KMS-11 (cell line): ENCODE data around the gene FAH.

Experiments
- H2AFZ ChIP-seq: fragments of 200-600 bp; sonication (generic); 2 replicates; pipeline ENCODE4 v1.6.1; 2016; ENCODE audit warnings: antibody characterized with exemption, mixed run types, low read depth
- H3K27ac ChIP-seq: fragments of 200-600 bp; sonication (generic); 2 replicates; pipeline ENCODE4 v1.6.1; 2016; ENCODE audit warnings: mild to moderate bottlenecking, mixed run types
- H3K27me3 ChIP-seq: fragments of 200-600 bp; sonication (generic); 2 replicates; pipeline ENCODE4 v1.6.1; 2017; ENCODE audit warnings: mild to moderate bottlenecking, low read depth, mixed run types, moderate library complexity; ENCODE audit not compliant: insufficient read depth
- H3K36me3 ChIP-seq: fragments of 200-600 bp; sonication (generic); 2 replicates; pipeline ENCODE4 v1.6.1; 2017; ENCODE audit warnings: mild to moderate bottlenecking, mixed run types; ENCODE audit not compliant: insufficient read depth
- H3K4me1 ChIP-seq: fragments of 200-600 bp; sonication (generic); 2 replicates; pipeline ENCODE4 v1.6.1; 2016; ENCODE audit warnings: mild to moderate bottlenecking, low read depth, mixed run types; ENCODE audit not compliant: poor library complexity, severe bottlenecking
- H3K4me2 ChIP-seq: fragments of 200-600 bp; sonication (generic); 2 replicates; pipeline ENCODE4 v1.7.0; 2016; ENCODE audit warnings: mild to moderate bottlenecking, mixed run types
- H3K4me3 ChIP-seq: fragments of 200-600 bp; sonication (generic); IDR thresholded peaks from 2 replicates; pipeline ENCODE4 v1.6.1; 2017; ENCODE audit warnings: low read depth, low read length, mixed read lengths; ENCODE audit not compliant: insufficient read depth
- H3K79me2 ChIP-seq: fragments of 200-600 bp; sonication (generic); 2 replicates; pipeline ENCODE4 v1.6.1; 2016; ENCODE audit warnings: low read depth, mixed run types; ENCODE audit not compliant: insufficient read depth
- H3K9ac ChIP-seq: fragments of 200-600 bp; sonication (generic); 2 replicates; pipeline ENCODE4 v1.6.1; 2016; ENCODE audit warnings: mild to moderate bottlenecking, mixed run types
- H4K20me1 ChIP-seq: fragments of 200-600 bp; sonication (generic); 2 replicates; pipeline ENCODE4 v1.6.1; 2016; ENCODE audit warnings: mild to moderate bottlenecking, mixed run types; ENCODE audit not compliant: insufficient read depth
- CTCF ChIP-seq: fragments of 200-600 bp; sonication (generic); conservative IDR thresholded peaks from 2 replicates; pipeline ENCODE4 v1.6.1; 2017; ENCODE audit warnings: low read depth, mild to moderate bottlenecking, antibody characterized with exemption, low read length, moderate library complexity, mixed read lengths

Gene FAH

GRCh38 chr15:80163897-80164296 lies 11.1 kb downstream of the FAH start:
- Histone ChIP-seq H3K4me3 (no peak overlapping the region), H3K4me1 (peaks cover 18% of the 10 kb centered on the region), H4K20me1 (no peaks in the 10 kb centered on the region), H3K36me3 (peaks cover 5% of the 10 kb centered on the region; the same call in 1 of the 2 replicates), H3K79me2 (no peaks in the 10 kb centered on the region), H3K4me2 (no peak overlapping the region), H2AFZ (no peak overlapping the region), H3K27ac (no peak overlapping the region), H3K27me3 (no peaks in the 10 kb centered on the region), H3K9ac (no peak overlapping the region)
- no peak for TF ChIP-seq CTCF

- Histone ChIP-seq H3K79me2 (no peaks in the 10 kb centered on the region), H3K9ac (no peak overlapping the region), H3K4me3 (no peak overlapping the region), H3K4me2 (no peak overlapping the region), H2AFZ (no peak overlapping the region), H3K4me1 (no peaks in the 10 kb centered on the region), H4K20me1 (no peaks in the 10 kb centered on the region), H3K27ac (no peak overlapping the region), H3K36me3 (no peaks in the 10 kb centered on the region), H3K27me3 (no peaks in the 10 kb centered on the region)
- no peak for TF ChIP-seq CTCF
These were observed 15.1 kb downstream of the FAH start for GRCh38 chr15:80167936-80168335.

- no peaks in the 10 kb centered on the region for H3K4me1 ChIP-seq
- no peaks in the 10 kb centered on the region for H3K79me2 ChIP-seq
- H3K9ac ChIP-seq, result no peak overlapping the region
- no peaks in the 10 kb centered on the region for H3K27me3 ChIP-seq
- H3K27ac ChIP-seq, result no peak overlapping the region
- no peaks in the 10 kb centered on the region for H3K36me3 ChIP-seq
- H4K20me1 ChIP-seq, result no peaks in the 10 kb centered on the region
- no peak for TF ChIP-seq CTCF
- H2AFZ ChIP-seq, result no peak overlapping the region
- H3K4me2 ChIP-seq, result no peak overlapping the region
- no peak overlapping the region for H3K4me3 ChIP-seq
These were observed 15.6 kb downstream of the FAH start for GRCh38 chr15:80168421-80168820.

- Histone ChIP-seq H3K36me3 (no peaks in the 10 kb centered on the region), H2AFZ (no peak overlapping the region)
- TF ChIP-seq CTCF, result no peak
These were observed 17.1 kb downstream of the FAH start for GRCh38 chr15:80169768-80170357.

More at GRCh38 chr15:80169768-80170357, 17.1 kb downstream of the FAH start:
- Histone ChIP-seq H3K27ac (no peak overlapping the region), H3K4me1 (no peaks in the 10 kb centered on the region), H3K9ac (no peak overlapping the region), H3K79me2 (no peaks in the 10 kb centered on the region), H4K20me1 (no peaks in the 10 kb centered on the region), H3K4me2 (no peak overlapping the region), H3K27me3 (no peaks in the 10 kb centered on the region), H3K4me3 (no peak overlapping the region)
